Transverse colon (tissue), 4 donors: ENCODE measurements around the gene BEX1. TPM values are rescaled to one million over a fixed set of nuclear protein-coding genes. Genes with fewer than 3 reads are reported as not detected.
"Not testable (repeated sequence)": the region's sequence is repeated elsewhere in the genome, so short reads cannot be mapped to it uniquely, and the experiment has no call there.

Source experiments
- DNase-seq: peaks from one replicate; pipeline ENCODE4 v3.0.0-alpha.2; 2019
- H3K27ac ChIP-seq, 4 donors: fragments of 200-600 bp; sonication (generic); 2 replicates each; pipeline ENCODE4 v1.5.1; 2016 to 2018; ENCODE audit warnings: inconsistent platforms in 4 of 4
- H3K27me3 ChIP-seq: fragments of 200-600 bp; sonication (generic); 2 replicates; pipeline ENCODE4 v1.5.1; 2017; ENCODE audit warnings: inconsistent platforms
- H3K36me3 ChIP-seq, 4 donors: fragments of 200-600 bp; sonication (generic); 2 replicates each; pipeline ENCODE4 v1.5.1; 2017 to 2019; ENCODE audit warnings: inconsistent platforms in 4 of 4
- H3K4me1 ChIP-seq, 4 donors: fragments of 200-600 bp; sonication (generic); 2 replicates each; pipeline ENCODE4 v1.5.1; 2017 to 2020; ENCODE audit warnings: inconsistent platforms in 4 of 4
- H3K4me3 ChIP-seq, 4 donors: fragments of 200-600 bp; sonication (generic); 1 replicate in 1 of 4; 2 replicates in 3 of 4; pipeline versions ENCODE4 v1.5.1 to v1.6.1; 2017 to 2019; ENCODE audit warnings: inconsistent platforms in 4 of 4
- H3K9me3 ChIP-seq, 2 donors: fragments of 200-600 bp; sonication (generic); 2 replicates each; pipeline ENCODE4 v1.5.1; 2017 to 2019; ENCODE audit warnings: inconsistent platforms in 2 of 2
- EP300 ChIP-seq: sonication (generic); formaldehyde crosslinking; IDR thresholded peaks from one replicate; pipeline ENCODE4 v1.6.1; 2017; ENCODE audit warnings: antibody characterized with exemption, low read depth
- POLR2A ChIP-seq: fragments of 450-650 bp; IDR thresholded peaks from one replicate; pipeline ENCODE4 v1.6.1; 2016; ENCODE audit warnings: antibody characterized with exemption, mild to moderate bottlenecking, moderate library complexity
- POLR2AphosphoS5 ChIP-seq, 3 donors: sonication (generic); formaldehyde crosslinking; IDR thresholded peaks; one replicate each; pipeline ENCODE4 v1.6.1; 2016; ENCODE audit warnings: antibody characterized with exemption in 3 of 3
- WGBS, 2 donors: methylation state at CpG; one replicate each; pipeline ENCODE4 v1.1.5; 2018; ENCODE audit warnings: low coverage in 1 of 2; 5-methylcytosine and 5-hydroxymethylcytosine counted together
- in situ Hi-C, 4 donors: fragments of 200-750 bp; cut with MboI; loops; one replicate each; pipeline versions ENCODE4 v1.15.0 to v1.15.1; 2017; ENCODE audit warnings: low sequenced_read_pairs in 3 of 4, low pct_ligation_motif_present in 1 of 4, low pct_unique_long_range_greater_than_20kb in 1 of 4
- intact Hi-C: fragments of 100-400 bp; cut with DNase I; formaldehyde crosslinking; loops from one replicate; pipeline ENCODE4 v1.15.1; 2023; ENCODE audit warnings: low total_unique reads
- total RNA-seq, 4 donors: library from RNA; depleted of rRNA; stranded (reverse); fragments of >200 nt; gene quantifications; one replicate each; pipeline ENCODE4 v1.1.0, GENCODE V29; 2016
- TF ChIP-seq, protein P1 (sequence below), 5 experiments: fragments of 200-600 bp in 3 of 5; fragments of 450-650 bp in 2 of 5; sonication (generic) in 3 of 5; IDR thresholded peaks; 1 replicate in 2 of 5; 2 replicates in 3 of 5; pipeline ENCODE4 v1.5.1; 2016 to 2017; ENCODE audit warnings: antibody characterized with exemption in 5 of 5, inconsistent platforms in 3 of 5, mild to moderate bottlenecking in 2 of 5, moderate library complexity in 1 of 5

The BEX1 gene
- 1 to 10 TPM in 2 of 4 donors, not detected in 2; 3.0 to 3.3 TPM for total RNA-seq

DNA sequence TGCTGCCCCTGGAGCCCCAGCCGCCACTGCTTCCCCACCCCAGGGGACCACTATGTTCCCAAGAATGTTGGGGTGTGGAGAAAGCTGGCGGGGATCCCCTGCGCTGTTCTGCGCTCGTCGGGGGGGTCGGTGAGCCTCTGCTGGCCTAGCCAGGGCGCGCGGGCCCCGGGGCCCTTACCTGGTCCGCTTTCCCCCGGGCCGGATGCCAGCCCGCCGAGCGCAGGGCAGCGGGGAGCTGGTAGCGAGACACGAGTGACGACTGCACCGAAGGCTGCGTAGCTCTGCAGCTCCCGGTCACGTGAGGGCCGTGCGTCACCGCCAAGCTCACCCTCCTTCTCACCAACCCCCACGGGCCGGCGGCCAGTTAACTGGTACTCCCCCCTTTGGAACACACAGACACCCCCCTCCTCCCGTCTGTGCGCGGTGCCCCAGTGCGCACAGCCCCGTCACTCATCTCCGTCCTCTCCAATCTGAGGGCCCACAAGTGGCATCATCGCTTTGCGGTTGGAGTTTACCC, at the start of gene BEX1:
TSS of gene BEX1 (minus strand) at position 254 of the 517 bp plus-strand sequence. CDS start 897 bp downstream, outside the sequence.
- no peak for TF ChIP-seq POLR2A
- TF ChIP-seq, protein P1, sequence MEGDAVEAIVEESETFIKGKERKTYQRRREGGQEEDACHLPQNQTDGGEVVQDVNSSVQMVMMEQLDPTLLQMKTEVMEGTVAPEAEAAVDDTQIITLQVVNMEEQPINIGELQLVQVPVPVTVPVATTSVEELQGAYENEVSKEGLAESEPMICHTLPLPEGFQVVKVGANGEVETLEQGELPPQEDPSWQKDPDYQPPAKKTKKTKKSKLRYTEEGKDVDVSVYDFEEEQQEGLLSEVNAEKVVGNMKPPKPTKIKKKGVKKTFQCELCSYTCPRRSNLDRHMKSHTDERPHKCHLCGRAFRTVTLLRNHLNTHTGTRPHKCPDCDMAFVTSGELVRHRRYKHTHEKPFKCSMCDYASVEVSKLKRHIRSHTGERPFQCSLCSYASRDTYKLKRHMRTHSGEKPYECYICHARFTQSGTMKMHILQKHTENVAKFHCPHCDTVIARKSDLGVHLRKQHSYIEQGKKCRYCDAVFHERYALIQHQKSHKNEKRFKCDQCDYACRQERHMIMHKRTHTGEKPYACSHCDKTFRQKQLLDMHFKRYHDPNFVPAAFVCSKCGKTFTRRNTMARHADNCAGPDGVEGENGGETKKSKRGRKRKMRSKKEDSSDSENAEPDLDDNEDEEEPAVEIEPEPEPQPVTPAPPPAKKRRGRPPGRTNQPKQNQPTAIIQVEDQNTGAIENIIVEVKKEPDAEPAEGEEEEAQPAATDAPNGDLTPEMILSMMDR (IDR thresholded peaks at IDR 0.05), result no peak
- TF ChIP-seq POLR2AphosphoS5 (IDR thresholded peaks at IDR 0.05), result no peak
- TF ChIP-seq EP300, result no peak
- Histone ChIP-seq H3K9me3 (no peaks in the 10 kb centered on the region), H3K4me3 (peak within 1 kb of the TSS in 2 of 4 donors; percentile 11 to 39), H3K27me3 (no peaks in the 10 kb centered on the region), H3K36me3 (no peaks in the 10 kb centered on the region), H3K27ac (no peak within 1 kb of the TSS), H3K4me1 (no peaks in the 10 kb centered on the region)
- intact Hi-C loops (no loop called here), in situ Hi-C loops (loop anchor here in 1 of 4 donors (25.0 kb wide), 1 partner anchor 102 kb away; no protein-coding TSS in a partner anchor)
- peak; percentile 11 for DNase-seq
- WGBS, 2 donors, result 37% methylated on average over 38 of the region's 39 CpGs; no CpG with 5 or more reads in 1 of the 2 donors

DNA sequence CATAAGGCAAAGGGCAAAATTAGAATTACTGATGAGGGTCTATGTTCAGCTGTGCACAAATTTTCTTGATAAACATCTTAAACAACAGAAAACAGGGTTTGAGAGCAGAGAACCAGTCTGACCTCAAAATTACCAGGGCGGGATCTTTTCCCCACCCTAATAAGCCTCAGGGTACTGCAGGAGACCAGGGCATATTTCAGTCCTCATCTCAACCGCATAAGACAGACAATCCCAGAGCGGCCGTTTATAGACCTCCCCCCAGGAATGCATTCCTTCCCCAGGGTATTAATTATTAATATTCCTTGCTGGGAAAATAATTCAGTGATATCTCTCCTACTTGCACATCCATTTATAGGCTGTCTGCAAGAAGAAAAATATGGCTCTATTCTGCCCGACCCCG, 45.5 kb upstream of the BEX1 start:
- H3K4me3 ChIP-seq, intact Hi-C loops, H3K4me1 ChIP-seq, H3K36me3 ChIP-seq, H3K27ac ChIP-seq, in situ Hi-C loops, H3K27me3 ChIP-seq, H3K9me3 ChIP-seq, DNase-seq: not testable (repeated sequence)
- 90 to 94% methylated on average over 2 to 6 of the region's 6 CpGs for WGBS, 2 donors

DNA sequence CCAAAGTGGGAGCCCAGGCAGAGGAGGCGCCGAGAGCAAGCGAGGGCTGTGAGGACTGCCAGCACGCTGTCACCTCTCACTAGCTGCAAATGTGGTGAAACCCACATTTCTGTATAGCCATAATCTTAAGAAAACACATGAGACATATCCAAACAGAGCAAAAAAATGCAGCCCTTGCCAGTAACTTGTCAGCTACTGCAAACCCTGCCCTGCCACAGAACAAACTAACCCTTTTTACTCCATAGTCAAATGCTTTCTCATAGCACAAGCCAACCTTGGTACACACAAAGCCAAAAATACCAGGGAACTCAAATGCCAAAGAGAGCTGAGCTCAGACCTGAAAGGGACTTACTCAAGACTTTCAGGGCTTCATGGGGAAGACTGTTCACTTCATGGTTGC, 43.9 kb upstream of the BEX1 start:
- Histone ChIP-seq H3K36me3 (no peaks in the 10 kb centered on the region), H3K4me1 (no peaks in the 10 kb centered on the region), H3K4me3 (no peak overlapping the region), H3K27ac (no peak overlapping the region), H3K9me3 (no peaks in the 10 kb centered on the region), H3K27me3 (no peaks in the 10 kb centered on the region)
- 95% methylated on average over 4 of the region's 4 CpGs; no CpG with 5 or more reads in 1 of the 2 donors for WGBS, 2 donors
- in situ Hi-C loops, result no loop called here
- TF ChIP-seq POLR2AphosphoS5 (IDR thresholded peaks at IDR 0.05), result no peak
- TF ChIP-seq, protein P1 (IDR thresholded peaks at IDR 0.05), result no peak
- TF ChIP-seq POLR2A, result no peak
- TF ChIP-seq EP300, result no peak
- no peak for DNase-seq
- intact Hi-C loops, result no loop called here

DNA sequence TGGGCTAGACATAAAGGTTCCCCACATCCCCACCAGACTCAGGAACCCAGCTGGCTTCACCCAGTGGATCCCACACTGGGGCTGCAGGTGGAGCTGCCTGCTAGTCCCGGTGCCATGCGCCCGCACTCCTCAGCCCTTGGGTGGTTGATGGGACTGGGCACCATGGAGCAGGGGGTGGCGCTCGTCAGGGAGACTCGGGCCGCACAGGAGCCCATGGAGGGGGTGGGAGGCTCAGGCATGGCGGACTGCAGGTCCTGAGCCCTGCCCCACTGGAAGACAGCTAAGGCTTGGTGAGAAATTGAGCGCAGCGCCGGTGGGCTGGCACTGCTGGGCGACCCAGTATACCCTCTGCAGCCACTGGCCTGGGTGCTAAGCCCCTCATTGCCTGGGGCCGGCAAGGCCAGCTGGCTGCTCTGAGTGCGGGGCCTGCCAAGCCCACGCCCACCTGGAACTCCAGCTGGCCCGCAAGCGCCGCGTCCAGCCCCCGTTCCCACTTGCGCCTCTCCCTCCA, 43.3 kb upstream of the BEX1 start:
- H3K4me1 ChIP-seq, intact Hi-C loops, H3K36me3 ChIP-seq, H3K4me3 ChIP-seq, H3K27ac ChIP-seq, H3K9me3 ChIP-seq, DNase-seq, H3K27me3 ChIP-seq, in situ Hi-C loops: not testable (repeated sequence)
- 92% methylated on average over 14 of the region's 21 CpGs; no CpG with 5 or more reads in 1 of the 2 donors for WGBS, 2 donors

DNA sequence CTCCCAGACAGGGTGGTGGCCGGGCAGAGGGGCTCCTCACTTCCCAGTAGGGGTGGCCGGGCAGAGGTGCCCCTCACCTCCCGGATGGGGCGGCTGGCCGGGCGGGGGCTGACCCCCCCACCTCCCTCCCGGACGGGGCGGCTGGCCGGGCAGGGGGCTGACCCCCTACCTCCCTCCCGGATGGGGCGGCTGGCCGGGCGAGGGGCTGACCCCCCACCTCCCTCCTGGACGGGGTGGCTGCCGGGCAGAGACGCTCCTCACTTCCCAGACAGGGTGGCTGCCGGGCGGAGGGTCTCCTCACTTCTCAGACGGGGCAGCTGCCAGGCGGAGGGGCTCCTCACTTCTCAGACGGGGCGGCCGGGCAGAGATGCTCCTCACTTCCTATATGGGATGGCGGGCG, 40.4 kb upstream of the BEX1 start:
- WGBS, 2 donors, result 95% methylated on average over 12 of the region's 26 CpGs; no CpG with 5 or more reads in 1 of the 2 donors
- in situ Hi-C loops, H3K4me1 ChIP-seq, H3K4me3 ChIP-seq, H3K9me3 ChIP-seq, intact Hi-C loops, H3K36me3 ChIP-seq, DNase-seq, H3K27ac ChIP-seq, H3K27me3 ChIP-seq: not testable (repeated sequence)

DNA sequence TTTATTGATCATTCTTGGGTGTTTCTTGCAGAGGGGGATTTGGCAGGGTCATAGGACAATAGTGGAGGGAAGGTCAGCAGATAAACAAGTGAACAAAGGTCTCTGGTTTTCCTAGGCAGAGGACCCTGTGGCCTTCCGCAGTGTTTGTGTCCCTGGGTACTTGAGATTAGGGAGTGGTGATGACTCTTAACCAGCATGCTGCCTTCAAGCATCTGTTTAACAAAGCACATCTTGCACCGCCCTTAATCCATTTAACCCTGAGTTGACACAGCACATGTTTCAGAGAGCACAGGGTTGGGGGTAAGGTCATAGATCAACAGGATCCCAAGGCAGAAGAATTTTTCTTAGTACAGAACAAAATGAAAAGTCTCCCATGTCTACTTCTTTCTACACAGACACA, 39.9 kb upstream of the BEX1 start:
- H3K4me1 ChIP-seq, H3K27me3 ChIP-seq, in situ Hi-C loops, H3K36me3 ChIP-seq, H3K27ac ChIP-seq, DNase-seq, H3K4me3 ChIP-seq, H3K9me3 ChIP-seq, intact Hi-C loops: not testable (repeated sequence)
- no CpG with 5 or more reads among the region's 2 CpGs for WGBS, 2 donors
